Astrocyte (in vitro differentiated cells and primary cell): Measurements from ENCODE around the gene MAGI1.

Source experiments
- CTCF ChIP-seq: IDR thresholded peaks from 2 replicates; pipeline ENCODE4 v1.5.1; 2011; ENCODE audit warnings: low read depth, mild to moderate bottlenecking, inconsistent platforms, low read length, moderate library complexity; ENCODE audit not compliant: insufficient read depth
- EZH2 ChIP-seq: IDR thresholded peaks from 2 replicates; pipeline ENCODE4 v1.6.1; 2012; ENCODE audit warnings: mild to moderate bottlenecking, low read length, inconsistent platforms; ENCODE audit not compliant: insufficient read depth

DNA sequence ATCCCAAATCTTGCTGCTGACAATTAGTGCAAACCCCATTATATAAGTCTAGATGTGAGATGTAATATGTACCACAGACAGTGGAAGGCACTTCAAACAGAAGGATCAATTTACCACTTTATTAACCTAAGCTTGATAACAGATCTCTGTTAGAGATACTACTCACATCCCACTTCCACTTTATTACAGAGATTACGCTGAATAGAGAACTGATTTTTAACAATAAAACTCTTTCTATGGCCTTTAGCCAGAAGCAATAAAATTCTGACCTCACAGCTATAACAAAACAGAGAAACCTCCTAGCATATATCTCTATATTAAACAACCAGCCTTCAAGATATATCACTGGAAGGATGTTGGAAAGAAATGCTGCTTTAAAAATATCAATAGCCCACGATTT lies 517.7 kb downstream of the MAGI1 start:
- TF ChIP-seq CTCF, result no peak
- TF ChIP-seq EZH2, result no peak
